K562 (cell line): ENCODE measurements around the gene PCBP3.

Experiments
- E4F1 ChIP-seq: fragments of 250-450 bp; sonication (Bioruptor Pico); IDR thresholded peaks from 2 replicates; pipeline ENCODE4 v1.5.0; 2021; ENCODE audit warnings: mild to moderate bottlenecking, borderline replicate concordance
- MAZ ChIP-seq, 2 experiments: fragments of 450-650 bp in 1 of 2; sonication (generic) in 1 of 2; formaldehyde crosslinking; IDR thresholded peaks in 1 of 2; conservative IDR thresholded peaks in 1 of 2; 2 replicates each; pipeline versions ENCODE4 v1.4.0 to v1.5.0; 2020; ENCODE audit warnings: mild to moderate bottlenecking in 1 of 2, missing genetic modification reagents in 1 of 2
- POLR2A ChIP-seq: fragments of 450-650 bp; conservative IDR thresholded peaks from 2 replicates; pipeline ENCODE4 v1.6.1; 2016
- ZNF639 ChIP-seq, 2 experiments: fragments of 200-800 bp in 1 of 2; sonication (Bioruptor generic) in 1 of 2; sonication (generic) in 1 of 2; formaldehyde crosslinking in 1 of 2; IDR thresholded peaks in 1 of 2; conservative IDR thresholded peaks in 1 of 2; 2 replicates each; pipeline versions ENCODE4 v1.5.0 to v1.6.1; 2016 to 2020; ENCODE audit warnings: missing compliant biosample characterization in 1 of 2, missing genetic modification characterization in 1 of 2, missing genetic modification reagents in 1 of 2

DNA sequence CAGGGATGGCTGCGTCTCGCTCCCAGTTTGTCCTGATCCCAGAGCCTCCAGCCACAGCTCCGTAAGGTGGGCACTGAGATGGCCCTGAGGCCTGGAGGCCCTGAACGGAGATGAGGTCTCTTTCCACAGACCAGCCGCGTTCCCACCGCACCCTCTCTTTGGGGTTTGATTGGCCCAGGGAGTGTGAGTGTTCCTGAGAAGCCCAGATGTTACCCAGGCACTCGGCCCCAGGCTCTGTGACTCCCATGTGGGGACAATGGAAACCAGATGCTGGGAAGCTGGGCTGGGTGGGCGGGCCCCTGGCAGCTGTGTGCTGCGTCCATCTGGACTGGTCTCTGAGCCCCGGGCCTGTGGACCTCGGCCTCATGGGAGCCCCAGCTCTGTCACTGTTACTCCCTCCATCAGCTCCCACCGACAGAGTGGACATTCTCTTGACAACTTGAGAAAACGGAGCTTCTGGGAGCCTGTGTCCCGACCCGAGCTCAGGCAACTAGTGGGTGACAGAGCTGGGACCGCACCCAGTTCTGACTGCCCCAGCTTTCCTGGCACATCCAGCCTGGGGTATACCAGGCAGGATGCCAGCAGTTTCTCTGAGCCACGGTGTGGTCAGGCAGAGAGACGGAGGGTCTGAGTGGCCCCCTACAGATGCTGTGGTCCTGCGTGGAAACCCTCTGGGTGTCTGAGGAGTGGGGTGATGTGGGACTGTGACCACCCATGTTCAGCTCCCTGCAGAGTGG is 328.3 kb downstream of the PCBP3 start:
- TF ChIP-seq POLR2A (no peak), E4F1 (CRISPR knock-in tag) (no peak), ZNF639 (CRISPR knock-in tag; conservative IDR thresholded peaks at IDR 0.05 in 1 of 2, IDR thresholded peaks at IDR 0.05 in 1 of 2) (no peak), MAZ (CRISPR knock-in tag; conservative IDR thresholded peaks at IDR 0.05 in 1 of 2, IDR thresholded peaks at IDR 0.05 in 1 of 2) (no peak)
